B cell (primary cell): ENCODE measurements around the gene MFSD8. TPM values are rescaled to one million over a fixed set of nuclear protein-coding genes. Genes with fewer than 3 reads are reported as not detected.

Experiments
- ATAC-seq: fragments of 200-7000 bp; cut with Tn5 transposase; one replicate; pipeline ENCODE4 v1.10.0; 2021; ENCODE audit warnings: low read depth, mild to moderate bottlenecking, moderate number of reproducible peaks, moderate library complexity
- CTCF ChIA-PET: fragments of 350-600 bp; sonication (Branson Sonifier 250); formaldehyde crosslinking; loops from one replicate; lab custom pipeline; 2021; ENCODE audit warnings: antibody characterized with exemption, inconsistent platforms; lab: Charles Lee
- POLR2A ChIA-PET: fragments of 350-600 bp; sonication (Branson Sonifier 250); formaldehyde crosslinking; loops from one replicate; lab custom pipeline; 2021; ENCODE audit warnings: antibody characterized with exemption; lab: Charles Lee
- DNase-seq: peaks from one replicate; pipeline ENCODE4 v3.0.0; 2013
- H2AFZ ChIP-seq: 2 replicates; pipeline ENCODE4 v1.6.1; 2012; ENCODE audit warnings: mild to moderate bottlenecking, low read depth, low read length; ENCODE audit not compliant: insufficient read depth, poor library complexity, severe bottlenecking
- H3K27ac ChIP-seq, 2 donors: 1 replicate in 1 of 2; 2 replicates in 1 of 2; pipeline ENCODE4 v1.5.1; 2012 to 2013; ENCODE audit warnings: low read length in 2 of 2, mild to moderate bottlenecking in 2 of 2, moderate library complexity in 1 of 2
- H3K27me3 ChIP-seq, 4 experiments: fragments of 200-600 bp in 1 of 4; sonication (generic) in 1 of 4; replicated peaks in 1 of 4; 1 replicate in 2 of 4; 2 replicates in 2 of 4; pipeline versions ENCODE4 v1.6.1 to v1.7.0; 2013 to 2016; ENCODE audit warnings: low read length in 3 of 4, mild to moderate bottlenecking in 2 of 4, mixed read lengths in 1 of 4, moderate library complexity in 1 of 4; ENCODE audit not compliant: insufficient read depth in 4 of 4, control insufficient read depth in 3 of 4; ENCODE audit errors: control extremely low read depth in 1 of 4
- H3K36me3 ChIP-seq, 2 experiments: replicated peaks in 1 of 2; 1 replicate in 1 of 2; 2 replicates in 1 of 2; pipeline versions ENCODE4 v1.6.1 to v1.7.1; 2013; ENCODE audit warnings: low read length in 1 of 2; ENCODE audit not compliant: insufficient read depth in 2 of 2, control insufficient read depth in 1 of 2; ENCODE audit errors: control extremely low read depth in 1 of 2, extremely low read depth in 1 of 2
- H3K4me1 ChIP-seq, 2 donors: fragments of 200-600 bp in 1 of 2; sonication (generic) in 1 of 2; 1 replicate in 1 of 2; 2 replicates in 1 of 2; pipeline versions ENCODE4 v1.5.1 to v1.6.1; 2013 to 2017; ENCODE audit warnings: low read length in 2 of 2; ENCODE audit not compliant: control insufficient read depth in 2 of 2, insufficient read depth in 2 of 2
- H3K4me2 ChIP-seq: replicated peaks from 2 replicates; pipeline ENCODE3; 2012; ENCODE audit warnings: mild to moderate bottlenecking, low read depth, low read length; ENCODE audit not compliant: poor library complexity, severe bottlenecking
- H3K4me3 ChIP-seq, 5 experiments: fragments of 200-600 bp in 1 of 5; sonication (generic) in 1 of 5; 1 replicate in 3 of 5; 2 replicates in 2 of 5; pipeline versions ENCODE4 v1.5.1 to v1.7.0; 2011 to 2016; ENCODE audit warnings: low read length in 4 of 5, mild to moderate bottlenecking in 4 of 5, low read depth in 2 of 5, control low read depth in 1 of 5, moderate library complexity in 1 of 5; ENCODE audit not compliant: insufficient read depth in 1 of 5; ENCODE audit errors: control extremely low read depth in 1 of 5, extremely low read depth in 1 of 5
- H3K79me2 ChIP-seq: fragments of 200-600 bp; sonication (generic); one replicate; pipeline ENCODE4 v1.6.0; 2016; ENCODE audit warnings: low read length; ENCODE audit not compliant: control insufficient read depth, insufficient read depth
- H3K9ac ChIP-seq: fragments of 200-600 bp; sonication (generic); 2 replicates; pipeline ENCODE4 v1.6.1; 2017; ENCODE audit warnings: mild to moderate bottlenecking, low read length, moderate library complexity
- H3K9me3 ChIP-seq, 3 donors: one replicate each; pipeline versions ENCODE4 v1.6.1 to v1.7.1; 2013; ENCODE audit warnings: low read length in 2 of 3; ENCODE audit not compliant: control insufficient read depth in 2 of 3, insufficient read depth in 1 of 3; ENCODE audit errors: control extremely low read depth in 1 of 3
- H4K20me1 ChIP-seq: 2 replicates; pipeline ENCODE4 v1.6.0; 2012; ENCODE audit warnings: mild to moderate bottlenecking, low read length; ENCODE audit not compliant: insufficient read depth, control insufficient read depth, poor library complexity, severe bottlenecking
- H3K27ac Mint-ChIP-seq: one replicate; pipeline ENCODE4 v1.8.0; 2021; ENCODE audit warnings: mixed read lengths
- H3K27me3 Mint-ChIP-seq: one replicate; pipeline ENCODE4 v1.8.0; 2021; ENCODE audit warnings: mixed read lengths
- H3K4me1 Mint-ChIP-seq: one replicate; pipeline ENCODE4 v1.8.0; 2021; ENCODE audit warnings: mixed read lengths
- H3K4me3 Mint-ChIP-seq: one replicate; pipeline ENCODE4 v1.8.0; 2021; ENCODE audit warnings: mixed read lengths
- H3K9me3 Mint-ChIP-seq: one replicate; pipeline ENCODE4 v1.8.0; 2022; ENCODE audit warnings: mixed read lengths; ENCODE audit not compliant: insufficient read depth
- CTCF ChIP-seq: fragments of 200-600 bp; IDR thresholded peaks from one replicate; pipeline ENCODE4 v1.8.0; 2022; ENCODE audit warnings: antibody characterized with exemption, mild to moderate bottlenecking
- EZH2 ChIP-seq: IDR thresholded peaks from 2 replicates; pipeline ENCODE4 v1.6.1; 2012; ENCODE audit warnings: borderline replicate concordance, low read depth, mild to moderate bottlenecking, moderate library complexity, low read length; ENCODE audit not compliant: insufficient read depth, poor library complexity, severe bottlenecking
- WGBS: methylation state at CpG from one replicate; pipeline ENCODE4 v1.1.5; 2013; ENCODE audit warnings: missing lambda C conversion rate; ENCODE audit not compliant: insufficient coverage; 5-methylcytosine and 5-hydroxymethylcytosine counted together
- intact Hi-C: fragments of 100-400 bp; cut with micrococcal nuclease; formaldehyde crosslinking; loops from one replicate; pipeline ENCODE4 v1.10.0; 2022
- polyA plus RNA-seq: library from polyadenylated mRNA; depleted of rRNA; stranded (reverse); fragments of >200 nt; gene quantifications from 2 replicates; pipeline ENCODE4 v1.2.3, GENCODE V29; 2012
- total RNA-seq, 2 donors: library from RNA; stranded (reverse); fragments of 120-200 nt in 1 of 2; gene quantifications; 1 replicate in 1 of 2; 2 replicates in 1 of 2; pipeline versions ENCODE4 v1.2.3 to v1.2.4, GENCODE V29; 2013 to 2022

The MFSD8 gene
- total and polyA plus RNA-seq, 2 donors (not counting 1 experiment from before 2014, with no cell fraction given), result 18.4 to 53.1 TPM

DNA sequence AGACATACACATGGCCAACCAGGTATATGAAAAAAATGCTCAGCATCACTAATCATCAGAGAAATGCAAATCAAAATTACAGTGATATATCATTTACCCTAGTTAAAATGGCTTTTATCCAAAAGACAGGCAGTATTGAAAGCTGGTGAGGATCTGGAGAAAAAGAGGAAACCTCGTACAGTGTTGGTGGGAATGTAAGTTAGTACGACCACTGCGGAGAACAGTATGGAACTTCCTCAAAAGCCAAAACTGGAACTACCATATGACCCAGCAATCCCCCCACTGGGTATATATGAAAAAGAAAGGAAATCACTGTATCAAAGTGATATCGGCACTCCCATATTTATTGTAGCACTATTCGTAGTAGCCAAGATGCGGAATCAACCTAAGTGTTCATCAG is 23.7 kb upstream of the MFSD8 start:
- no peak for DNase-seq
- no peaks in the 10 kb centered on the region for H3K79me2 ChIP-seq
- no peaks in the 10 kb centered on the region for H4K20me1 ChIP-seq
- Mint-ChIP-seq H3K27ac (no peak overlapping the region), H3K4me1 (peaks cover 3% of the 10 kb centered on the region), H3K27me3 (no peaks in the 10 kb centered on the region), H3K4me3 (no peak overlapping the region), H3K9me3 (no peaks in the 10 kb centered on the region)
- peaks cover 13 to 20% of the 10 kb centered on the region in 2 experiments for H3K36me3 ChIP-seq
- CTCF ChIA-PET, result no interaction called here
- H3K4me3 ChIP-seq, result no peak overlapping the region
- H2AFZ ChIP-seq, result no peak overlapping the region
- H3K4me1 ChIP-seq, result peaks cover 0 to 4% of the 10 kb centered on the region in 2 donors
- intact Hi-C loops, result loop anchor here (5.0 kb wide), 1 partner anchor 39 kb away; no protein-coding TSS in a partner anchor
- no peak for ATAC-seq
- H3K27me3 ChIP-seq, result no peaks in the 10 kb centered on the region
- POLR2A ChIA-PET, result no interaction called here
- no peaks in the 10 kb centered on the region for H3K9me3 ChIP-seq
- TF ChIP-seq EZH2 (no peak), CTCF (no peak)
- H3K4me2 ChIP-seq, result no peak overlapping the region
- no peak overlapping the region for H3K27ac ChIP-seq
- no CpG with 5 or more reads among the region's 6 CpGs for WGBS
- H3K9ac ChIP-seq, result no peak overlapping the region

DNA sequence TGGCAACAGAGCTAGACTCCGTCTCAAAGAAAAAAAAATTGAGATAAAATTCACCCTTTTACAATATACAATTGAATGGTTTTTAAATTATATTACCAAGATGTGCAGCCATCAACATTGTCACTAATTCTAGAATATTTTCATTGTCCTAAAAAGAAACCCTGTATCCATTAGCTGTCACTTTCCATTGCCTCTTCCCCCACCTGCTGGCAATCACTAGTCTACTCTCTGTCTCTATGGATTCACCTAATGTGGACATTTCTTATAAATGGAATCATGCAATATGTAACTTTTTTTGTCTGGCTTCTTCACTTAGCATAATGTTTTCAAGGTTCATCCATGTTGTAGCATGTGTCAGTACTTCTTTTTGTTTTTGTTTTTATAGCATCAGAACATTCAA is 21.0 kb upstream of the MFSD8 start:
- peaks cover 13 to 20% of the 10 kb centered on the region in 2 experiments for H3K36me3 ChIP-seq
- H3K9me3 ChIP-seq, result no peaks in the 10 kb centered on the region
- ChIA-PET POLR2A (no interaction called here), CTCF (interaction anchor here (1.0 kb wide), 1 partner anchor 21 kb away, joined by 4 read pairs; the partner anchor contains the start of genes ABHD18 and MFSD8)
- intact Hi-C loops, result loop anchor here (5.0 kb wide), 1 partner anchor 41 kb away; no protein-coding TSS in a partner anchor
- no peaks in the 10 kb centered on the region for H3K4me1 ChIP-seq
- no peak overlapping the region for H3K4me3 Mint-ChIP-seq
- no peaks in the 10 kb centered on the region for H3K27me3 ChIP-seq
- WGBS, result no CpG with 5 or more reads among the region's 1 CpG
- no peaks in the 10 kb centered on the region for H3K79me2 ChIP-seq
- H4K20me1 ChIP-seq, result no peaks in the 10 kb centered on the region
- TF ChIP-seq CTCF (no peak), EZH2 (no peak)
- DNase-seq, result no peak
- H3K9ac ChIP-seq, result no peak overlapping the region
- ATAC-seq, result no peak
- no peak overlapping the region for H3K27ac ChIP-seq
- H3K4me1 Mint-ChIP-seq, result no peaks in the 10 kb centered on the region
- no peak overlapping the region for H3K4me2 ChIP-seq
- no peak overlapping the region for H2AFZ ChIP-seq
- no peaks in the 10 kb centered on the region for H3K9me3 Mint-ChIP-seq
- no peaks in the 10 kb centered on the region for H3K27me3 Mint-ChIP-seq
- H3K4me3 ChIP-seq, result no peak overlapping the region
- H3K27ac Mint-ChIP-seq, result no peak overlapping the region
